Body of pancreas (tissue), 4 donors: Measurements from ENCODE around the gene JOSD2. TPM values are rescaled to one million over a fixed set of nuclear protein-coding genes. Genes with fewer than 3 reads are reported as not detected.
A peak's percentile ranks its signal among the peaks of the same experiment; 100 is the strongest.

ENCODE experiments used
- ATAC-seq: fragments of 150-250 bp; one replicate; pipeline ENCODE4 v1.9.1; 2016
- DNase-seq, 4 donors: peaks; one replicate each; pipeline ENCODE4 v3.0.0-alpha.2; 2019
- H3K27ac ChIP-seq, 4 donors: fragments of 200-600 bp; sonication (generic); 1 replicate in 3 of 4; 2 replicates in 1 of 4; pipeline versions ENCODE4 v1.5.1 to v1.6.1; 2016 to 2019; ENCODE audit warnings: mild to moderate bottlenecking in 1 of 4, mixed read lengths in 1 of 4, moderate library complexity in 1 of 4
- H3K27me3 ChIP-seq, 2 donors: fragments of 200-600 bp; sonication (generic); one replicate each; pipeline ENCODE4 v1.6.0; 2016; ENCODE audit warnings: mild to moderate bottlenecking in 1 of 2
- H3K36me3 ChIP-seq, 2 donors: fragments of 200-600 bp; sonication (generic); replicated peaks in 1 of 2; 2 replicates each; pipeline ENCODE4 v1.5.1; 2016; ENCODE audit warnings: low read depth in 2 of 2; ENCODE audit not compliant: insufficient read depth in 1 of 2
- H3K4me1 ChIP-seq: fragments of 200-600 bp; sonication (generic); one replicate; pipeline ENCODE4 v1.6.0; 2016
- H3K4me3 ChIP-seq, 2 donors: fragments of 200-600 bp; sonication (generic); 1 replicate in 1 of 2; 2 replicates in 1 of 2; pipeline ENCODE4 v1.5.1; 2016 to 2019
- H3K9me3 ChIP-seq, 3 donors: fragments of 200-600 bp; sonication (generic); 1 replicate in 2 of 3; 2 replicates in 1 of 3; pipeline ENCODE4 v1.5.1; 2016
- POLR2A ChIP-seq, 3 donors: fragments of 450-650 bp; IDR thresholded peaks; one replicate each; pipeline ENCODE4 v1.6.1; 2016; ENCODE audit warnings: antibody characterized with exemption in 3 of 3, mild to moderate bottlenecking in 2 of 3
- WGBS, 2 donors: methylation state at CpG; one replicate each; pipeline ENCODE4 v1.1.5; 2017; 5-methylcytosine and 5-hydroxymethylcytosine counted together
- intact Hi-C: fragments of 100-400 bp; cut with DNase I; formaldehyde crosslinking; loops from one replicate; pipeline ENCODE4 v1.15.1; 2023
- total RNA-seq, 2 donors: library from RNA; depleted of rRNA; stranded (reverse); fragments of >200 nt; gene quantifications; one replicate each; pipeline ENCODE4 v1.1.0, GENCODE V29; 2016
- TF ChIP-seq, protein P1 (sequence below), 7 experiments: fragments of 450-650 bp in 4 of 7; fragments of 200-600 bp in 3 of 7; sonication (generic) in 3 of 7; IDR thresholded peaks; one replicate each; pipeline ENCODE4 v1.5.1; 2016 to 2019; ENCODE audit warnings: antibody characterized with exemption in 7 of 7

Gene JOSD2
- total RNA-seq, 2 donors from 2014 or later: 5.6 to 7.5 TPM

- intact Hi-C loops: no loop called here
- Histone ChIP-seq H3K27me3 (no peaks in the 10 kb centered on the region), H3K4me1 (no peaks in the 10 kb centered on the region), H3K9me3 (no peaks in the 10 kb centered on the region), H3K4me3 (no peak overlapping the region), H3K36me3 (no peaks in the 10 kb centered on the region), H3K27ac (no peak overlapping the region)
- TF ChIP-seq POLR2A (IDR thresholded peaks at IDR 0.05): no peak
- TF ChIP-seq, protein P1, sequence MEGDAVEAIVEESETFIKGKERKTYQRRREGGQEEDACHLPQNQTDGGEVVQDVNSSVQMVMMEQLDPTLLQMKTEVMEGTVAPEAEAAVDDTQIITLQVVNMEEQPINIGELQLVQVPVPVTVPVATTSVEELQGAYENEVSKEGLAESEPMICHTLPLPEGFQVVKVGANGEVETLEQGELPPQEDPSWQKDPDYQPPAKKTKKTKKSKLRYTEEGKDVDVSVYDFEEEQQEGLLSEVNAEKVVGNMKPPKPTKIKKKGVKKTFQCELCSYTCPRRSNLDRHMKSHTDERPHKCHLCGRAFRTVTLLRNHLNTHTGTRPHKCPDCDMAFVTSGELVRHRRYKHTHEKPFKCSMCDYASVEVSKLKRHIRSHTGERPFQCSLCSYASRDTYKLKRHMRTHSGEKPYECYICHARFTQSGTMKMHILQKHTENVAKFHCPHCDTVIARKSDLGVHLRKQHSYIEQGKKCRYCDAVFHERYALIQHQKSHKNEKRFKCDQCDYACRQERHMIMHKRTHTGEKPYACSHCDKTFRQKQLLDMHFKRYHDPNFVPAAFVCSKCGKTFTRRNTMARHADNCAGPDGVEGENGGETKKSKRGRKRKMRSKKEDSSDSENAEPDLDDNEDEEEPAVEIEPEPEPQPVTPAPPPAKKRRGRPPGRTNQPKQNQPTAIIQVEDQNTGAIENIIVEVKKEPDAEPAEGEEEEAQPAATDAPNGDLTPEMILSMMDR (IDR thresholded peaks at IDR 0.05): no peak
- DNase-seq: no peak
- WGBS, 2 donors: 85 to 89% methylated on average over 6 of the region's 6 CpGs
- ATAC-seq: no peak
Observed at GRCh38 chr19:50468818-50469217, 42.2 kb downstream of the JOSD2 start.

DNA sequence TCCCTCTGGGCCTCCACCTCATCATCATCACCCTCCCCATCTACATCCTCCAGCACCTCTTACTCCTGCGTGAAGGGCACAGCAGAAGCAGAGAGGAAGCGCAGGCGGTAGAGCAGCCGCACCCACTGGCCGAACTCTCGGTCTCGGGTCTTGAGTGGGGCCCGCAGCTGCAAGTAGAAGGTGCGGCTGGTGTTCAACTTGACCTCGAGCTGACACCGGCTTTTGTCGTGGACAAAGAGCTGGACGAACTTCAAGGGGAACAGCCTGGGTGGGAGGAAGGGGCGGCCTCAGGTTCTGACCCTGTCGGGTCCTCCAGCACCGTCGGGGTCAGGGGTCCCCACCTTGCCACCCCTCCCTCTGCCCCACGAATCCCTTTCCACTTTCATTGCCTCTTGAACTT lies 43.4 kb downstream of the JOSD2 start:
- H3K27me3 ChIP-seq: no peaks in the 10 kb centered on the region
- ATAC-seq (no peak), DNase-seq (no peak)
- no peaks in the 10 kb centered on the region for H3K36me3 ChIP-seq
- intact Hi-C loops: no loop called here
- H3K4me3 ChIP-seq: no peak overlapping the region
- H3K27ac ChIP-seq: no peak overlapping the region
- 69 to 78% methylated on average over 18 of the region's 18 CpGs for WGBS, 2 donors
- no peaks in the 10 kb centered on the region for H3K4me1 ChIP-seq
- H3K9me3 ChIP-seq: no peaks in the 10 kb centered on the region
- TF ChIP-seq, protein P1 (IDR thresholded peaks at IDR 0.05): no peak
- TF ChIP-seq POLR2A (IDR thresholded peaks at IDR 0.05): no peak

DNA sequence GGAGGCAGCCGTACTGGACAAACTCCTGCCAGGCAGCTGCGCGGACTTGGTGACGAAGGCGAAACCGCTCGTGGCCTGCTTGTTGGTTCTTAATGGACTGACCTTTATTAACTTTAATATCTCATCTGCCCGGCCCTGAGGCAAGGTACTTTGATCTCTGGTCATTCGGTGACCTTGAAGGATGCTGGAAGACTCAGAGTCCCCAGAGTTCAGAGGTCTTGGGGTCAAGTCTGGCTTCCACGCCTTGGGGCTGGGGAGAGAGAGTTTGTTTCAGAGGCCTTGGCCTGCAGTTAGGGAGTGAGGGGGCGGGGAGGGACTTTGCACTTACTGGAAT lies 44.3 kb downstream of the JOSD2 start:
- Histone ChIP-seq H3K9me3 (no peaks in the 10 kb centered on the region), H3K4me3 (no peak overlapping the region), H3K27ac (no peak overlapping the region), H3K36me3 (no peaks in the 10 kb centered on the region), H3K27me3 (peaks cover 0 to 4% of the 10 kb centered on the region in 2 donors), H3K4me1 (no peaks in the 10 kb centered on the region)
- no peak for DNase-seq
- intact Hi-C loops: no loop called here
- ATAC-seq: no peak
- TF ChIP-seq, protein P1 (IDR thresholded peaks at IDR 0.05): no peak
- TF ChIP-seq POLR2A (IDR thresholded peaks at IDR 0.05): no peak
- WGBS, 2 donors: 76 to 86% methylated on average over 8 to 11 of the region's 11 CpGs

GRCh38 chr19:50465986-50466705 lies 44.8 kb downstream of the JOSD2 start:
- TF ChIP-seq, protein P1 (IDR thresholded peaks at IDR 0.05): peak in 1 of 7 experiments; percentile 3
- no peak for TF ChIP-seq POLR2A (IDR thresholded peaks at IDR 0.05)
- Histone ChIP-seq H3K4me1 (no peaks in the 10 kb centered on the region), H3K4me3 (no peak overlapping the region), H3K27ac (no peak overlapping the region), H3K36me3 (no peaks in the 10 kb centered on the region), H3K9me3 (no peaks in the 10 kb centered on the region), H3K27me3 (peaks cover 0 to 4% of the 10 kb centered on the region in 2 donors)
- 49 to 71% methylated on average over 17 to 28 of the region's 29 CpGs for WGBS, 2 donors
- ATAC-seq (peak; percentile 22), DNase-seq (peak in 2 of 4 donors; percentile 14 to 18)
- intact Hi-C loops: no loop called here

- intact Hi-C loops: loop anchor here (5.0 kb wide), 1 partner anchor 93 kb away; no protein-coding TSS in a partner anchor
- no peak overlapping the region for H3K27ac ChIP-seq
- no peak for TF ChIP-seq POLR2A (IDR thresholded peaks at IDR 0.05)
- TF ChIP-seq, protein P1 (IDR thresholded peaks at IDR 0.05): no peak
- DNase-seq: no peak
- no peaks in the 10 kb centered on the region for H3K36me3 ChIP-seq
- H3K27me3 ChIP-seq: peaks cover 0 to 4% of the 10 kb centered on the region in 2 donors
- no peaks in the 10 kb centered on the region for H3K9me3 ChIP-seq
- no peak overlapping the region for H3K4me3 ChIP-seq
- no peaks in the 10 kb centered on the region for H3K4me1 ChIP-seq
- ATAC-seq: no peak
- 71 to 80% methylated on average over 10 to 13 of the region's 13 CpGs for WGBS, 2 donors
Observed at GRCh38 chr19:50465000-50465399, 46.0 kb downstream of the JOSD2 start.
